ENCODE results near the gene ARSJ. TPM values are rescaled to one million over a fixed set of nuclear protein-coding genes. Genes with fewer than 3 reads are reported as not detected.

ARSJ gene
- total RNA-seq, 5 donors from 2014 or later (not counting 1 experiment from before 2014, with no cell fraction given) = 0.16 to 0.26 (median 0.20) TPM; not detected in 2

DNA sequence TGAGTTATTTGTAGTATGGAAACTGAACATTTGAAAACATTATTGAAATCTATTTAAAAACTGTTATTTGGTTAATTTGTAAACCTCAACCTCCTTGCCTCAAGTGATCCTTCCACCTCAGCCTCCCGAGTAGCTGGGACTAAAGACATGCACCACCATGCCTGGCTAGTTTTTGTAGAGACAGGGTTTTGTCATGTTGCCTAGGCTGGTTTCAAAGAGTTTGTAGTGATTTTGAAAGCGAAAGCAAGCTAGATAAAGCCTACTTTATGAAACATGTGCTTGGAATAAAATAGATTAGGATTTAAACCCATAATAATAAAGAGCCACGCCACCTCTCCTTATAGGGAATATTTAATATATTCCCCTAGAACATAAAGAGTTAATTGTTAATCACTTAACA lies 23.5 kb downstream of the ARSJ start:
- WGBS (ENCODE audit: insufficient coverage) = no CpG with 5 or more reads among the region's 3 CpGs
- no peaks in the 10 kb centered on the region for H3K9me3 Mint-ChIP-seq
- CTCF ChIA-PET = interaction anchor here in 1 of 2 donors (0.6 to 1.0 kb wide), 3 partner anchors 11 to 1631 kb away, joined by 4 to 6 read pairs (median 4); no protein-coding TSS in a partner anchor
- peaks cover 7 to 16% (median 10%) of the 10 kb centered on the region in 3 donors for H3K4me1 Mint-ChIP-seq
- H3K36me3 Mint-ChIP-seq = no peaks in the 10 kb centered on the region
- no peaks in the 10 kb centered on the region for H3K9me3 ChIP-seq
- DNase-seq (no peak), ATAC-seq (replicated peaks in 1 of 4) (no peak)
- POLR2A ChIA-PET = interaction anchor here in 1 of 2 donors (0.6 kb wide), 1 partner anchor 676 kb away, joined by 3 read pairs; no protein-coding TSS in a partner anchor
- H3K4me1 ChIP-seq (ENCODE audit: control insufficient read depth in 1 of 2, extremely low read depth in 1 of 2, insufficient read depth in 2 of 2, low read length in 2 of 2) = peaks cover 0 to 3% of the 10 kb centered on the region in 2 experiments
- H3K36me3 ChIP-seq (ENCODE audit: control insufficient read depth in 2 of 2, extremely low read depth in 1 of 2, insufficient read depth in 1 of 2, low read length in 1 of 2) = no peaks in the 10 kb centered on the region
- no peak overlapping the region for H3K27ac ChIP-seq (ENCODE audit: low read length)
- H3K4me3 ChIP-seq (ENCODE audit: control insufficient read depth in 1 of 2, extremely low read depth in 1 of 2, low read length in 1 of 2) = no peak overlapping the region
- no peak overlapping the region for H3K27ac Mint-ChIP-seq
- no peak overlapping the region for H3K4me3 Mint-ChIP-seq
- peaks cover 0 to 4% of the 10 kb centered on the region in 2 donors for H3K27me3 Mint-ChIP-seq
- no peaks in the 10 kb centered on the region for H3K27me3 ChIP-seq (replicated peaks in 1 of 2; ENCODE audit: control insufficient read depth in 2 of 2, extremely low read depth in 1 of 2, insufficient read depth in 2 of 2, low read length in 1 of 2)

DNA sequence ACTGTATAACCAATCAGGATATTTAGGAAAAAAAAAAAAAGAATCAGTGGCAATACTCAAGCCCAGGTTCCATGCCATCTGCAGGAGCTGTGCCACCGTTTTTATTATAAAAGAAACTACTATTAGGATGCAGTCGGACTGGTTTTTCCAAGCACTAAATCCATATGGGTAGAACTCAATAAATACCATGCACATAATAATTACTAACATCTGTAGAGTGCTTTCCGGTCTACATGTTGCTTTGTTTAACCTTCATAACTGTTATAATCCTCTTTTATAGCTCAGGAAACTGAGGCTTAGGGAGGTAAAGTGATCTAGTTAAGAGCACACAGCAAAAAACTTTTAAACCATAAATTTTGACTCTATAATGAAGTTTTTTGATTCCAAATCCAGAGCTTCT lies 24.0 kb downstream of the ARSJ start:
- ATAC-seq (replicated peaks in 1 of 4) = no peak
- H3K27me3 ChIP-seq (replicated peaks in 1 of 2; ENCODE audit: control insufficient read depth in 2 of 2, extremely low read depth in 1 of 2, insufficient read depth in 2 of 2, low read length in 1 of 2) = no peaks in the 10 kb centered on the region
- WGBS (ENCODE audit: insufficient coverage) = no CpG with 5 or more reads among the region's 3 CpGs

DNA sequence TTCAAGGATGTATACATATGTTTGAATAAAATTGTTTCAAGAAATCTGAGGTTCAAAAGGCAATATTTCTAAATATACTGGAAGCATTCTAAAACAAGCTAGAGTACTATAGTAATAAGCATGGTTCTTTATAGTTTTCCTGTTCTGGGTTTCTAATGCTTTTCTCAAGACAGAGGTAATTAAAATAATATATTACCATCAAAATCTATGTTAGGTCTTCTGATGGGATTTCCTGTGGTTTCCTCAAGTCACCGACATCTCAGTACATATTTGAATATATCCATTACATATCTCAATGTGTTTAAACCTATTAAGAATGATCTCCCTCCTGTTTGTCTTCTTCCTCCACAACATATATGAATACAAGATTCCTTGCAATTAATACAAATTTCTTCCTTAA lies 25.6 kb downstream of the ARSJ start:
- DNase-seq (no peak), ATAC-seq (replicated peaks in 1 of 4) (no peak)
- Mint-ChIP-seq H3K4me1 (peaks cover 7 to 13% (median 10%) of the 10 kb centered on the region in 3 donors), H3K27me3 (peaks cover 0 to 4% of the 10 kb centered on the region in 2 donors), H3K36me3 (no peaks in the 10 kb centered on the region), H3K4me3 (no peak overlapping the region), H3K9me3 (no peaks in the 10 kb centered on the region), H3K27ac (no peak overlapping the region)
- Histone ChIP-seq H3K36me3 (ENCODE audit: control insufficient read depth in 2 of 2, extremely low read depth in 1 of 2, insufficient read depth in 1 of 2, low read length in 1 of 2) (no peaks in the 10 kb centered on the region), H3K4me1 (ENCODE audit: control insufficient read depth in 1 of 2, extremely low read depth in 1 of 2, insufficient read depth in 2 of 2, low read length in 2 of 2) (peaks cover 0 to 3% of the 10 kb centered on the region in 2 experiments), H3K27me3 (replicated peaks in 1 of 2; ENCODE audit: control insufficient read depth in 2 of 2, extremely low read depth in 1 of 2, insufficient read depth in 2 of 2, low read length in 1 of 2) (no peaks in the 10 kb centered on the region), H3K9me3 (no peaks in the 10 kb centered on the region), H3K4me3 (ENCODE audit: control insufficient read depth in 1 of 2, extremely low read depth in 1 of 2, low read length in 1 of 2) (no peak overlapping the region), H3K27ac (ENCODE audit: low read length) (no peak overlapping the region)
- WGBS (ENCODE audit: insufficient coverage) = no CpG with 5 or more reads among the region's 1 CpG
- ChIA-PET POLR2A (no interaction called here), CTCF (interaction anchor here (0.7 to 4.5 kb wide), 3 partner anchors 117 to 1453 kb away, joined by 3 to 25 read pairs (median 3); no protein-coding TSS in a partner anchor)

More for the DNA sequence above, 24.0 kb downstream of the ARSJ start:
- Mint-ChIP-seq H3K4me3 (no peak overlapping the region), H3K27me3 (peaks cover 0 to 4% of the 10 kb centered on the region in 2 donors), H3K9me3 (no peaks in the 10 kb centered on the region), H3K4me1 (peaks cover 7 to 16% (median 10%) of the 10 kb centered on the region in 3 donors), H3K36me3 (no peaks in the 10 kb centered on the region), H3K27ac (no peak overlapping the region)
- H3K27ac ChIP-seq (ENCODE audit: low read length) = no peak overlapping the region
- no peaks in the 10 kb centered on the region for H3K36me3 ChIP-seq (ENCODE audit: control insufficient read depth in 2 of 2, extremely low read depth in 1 of 2, insufficient read depth in 1 of 2, low read length in 1 of 2)
- POLR2A ChIA-PET = no interaction called here
- H3K4me3 ChIP-seq (ENCODE audit: control insufficient read depth in 1 of 2, extremely low read depth in 1 of 2, low read length in 1 of 2) = no peak overlapping the region
- CTCF ChIA-PET = interaction anchor here (0.6 to 1.0 kb wide), 5 partner anchors 12 to 1630 kb away, joined by 4 to 6 read pairs (median 4); no protein-coding TSS in a partner anchor
- no peak for DNase-seq
- peaks cover 0 to 3% of the 10 kb centered on the region in 2 experiments for H3K4me1 ChIP-seq (ENCODE audit: control insufficient read depth in 1 of 2, extremely low read depth in 1 of 2, insufficient read depth in 2 of 2, low read length in 2 of 2)
- no peaks in the 10 kb centered on the region for H3K9me3 ChIP-seq

DNA sequence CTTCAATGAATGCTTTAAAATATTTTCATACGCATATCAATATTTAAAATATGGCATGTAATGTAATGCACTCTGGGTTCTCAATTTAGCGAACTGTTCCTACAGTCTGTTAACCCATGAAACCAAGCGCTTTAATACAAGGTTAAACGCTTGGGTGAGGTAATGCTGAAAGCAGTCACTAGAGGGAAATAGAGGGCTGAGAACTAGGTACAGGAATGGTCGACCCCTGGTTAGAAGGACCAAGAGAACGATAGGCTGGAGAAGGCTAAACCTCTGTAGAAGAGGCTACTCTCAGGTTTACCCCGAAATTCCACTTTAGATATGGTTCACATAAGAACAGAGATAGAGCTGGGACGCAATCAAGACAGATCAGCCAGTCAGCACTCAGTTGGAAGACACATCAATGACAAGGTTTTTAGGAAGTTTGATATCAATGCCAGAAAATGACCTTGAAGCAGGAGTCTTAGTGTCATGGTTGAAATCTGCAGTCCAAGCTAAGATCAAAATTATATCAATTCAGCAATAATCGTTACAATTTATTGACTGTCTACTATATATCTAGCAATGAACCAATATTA lies 26.9 kb downstream of the ARSJ start:
- ATAC-seq (replicated peaks in 1 of 4) (peak; percentile 45 to 71 (median 64)), DNase-seq (peak in 7 of 35 experiments; percentile 0 to 48 (median 3))
- Mint-ChIP-seq H3K9me3 (no peaks in the 10 kb centered on the region), H3K36me3 (no peaks in the 10 kb centered on the region), H3K4me3 (no peak overlapping the region), H3K4me1 (peaks cover 7 to 13% (median 10%) of the 10 kb centered on the region in 3 donors), H3K27me3 (peaks cover 0 to 4% of the 10 kb centered on the region in 2 donors), H3K27ac (no peak overlapping the region)
- POLR2A ChIA-PET = no interaction called here
- H3K9me3 ChIP-seq = no peaks in the 10 kb centered on the region
- no peaks in the 10 kb centered on the region for H3K36me3 ChIP-seq (ENCODE audit: control insufficient read depth in 2 of 2, extremely low read depth in 1 of 2, insufficient read depth in 1 of 2, low read length in 1 of 2)
- no peak overlapping the region for H3K27ac ChIP-seq (ENCODE audit: low read length)
- H3K4me3 ChIP-seq (ENCODE audit: control insufficient read depth in 1 of 2, extremely low read depth in 1 of 2, low read length in 1 of 2) = no peak overlapping the region
- peaks cover 0 to 3% of the 10 kb centered on the region in 2 experiments for H3K4me1 ChIP-seq (ENCODE audit: control insufficient read depth in 1 of 2, extremely low read depth in 1 of 2, insufficient read depth in 2 of 2, low read length in 2 of 2)
- CTCF ChIA-PET = interaction anchor here in 1 of 2 donors (1.3 to 4.5 kb wide), 2 partner anchors 119 to 125 kb away, joined by 3 to 25 read pairs; no protein-coding TSS in a partner anchor
- WGBS (ENCODE audit: insufficient coverage) = 22% methylated on average over 4 of the region's 9 CpGs
- H3K27me3 ChIP-seq (replicated peaks in 1 of 2; ENCODE audit: control insufficient read depth in 2 of 2, extremely low read depth in 1 of 2, insufficient read depth in 2 of 2, low read length in 1 of 2) = no peaks in the 10 kb centered on the region

DNA sequence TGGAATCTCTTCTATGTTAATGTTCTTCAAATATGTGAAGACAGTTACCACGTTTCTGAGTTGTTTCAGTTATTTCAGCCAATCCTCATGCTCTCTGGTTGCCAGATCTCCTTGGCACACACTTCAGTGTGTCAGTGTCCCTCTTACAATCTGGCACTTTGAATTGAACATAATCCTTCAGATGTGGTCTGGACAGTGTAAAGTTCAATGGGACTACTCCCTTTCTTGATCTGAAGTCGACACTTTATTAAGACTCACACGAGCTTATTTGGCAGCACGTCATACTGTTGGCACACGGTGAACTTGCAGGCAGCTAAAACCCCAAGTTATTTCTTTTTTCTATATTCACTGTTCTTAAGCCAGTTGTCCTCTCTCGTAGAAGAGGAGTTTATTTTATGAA lies 28.2 kb downstream of the ARSJ start:
- no peaks in the 10 kb centered on the region for H3K36me3 Mint-ChIP-seq
- Histone ChIP-seq H3K4me3 (ENCODE audit: control insufficient read depth in 1 of 2, extremely low read depth in 1 of 2, low read length in 1 of 2) (no peak overlapping the region), H3K4me1 (ENCODE audit: control insufficient read depth in 1 of 2, extremely low read depth in 1 of 2, insufficient read depth in 2 of 2, low read length in 2 of 2) (peaks cover 0 to 3% of the 10 kb centered on the region in 2 experiments), H3K27ac (ENCODE audit: low read length) (no peak overlapping the region), H3K27me3 (replicated peaks in 1 of 2; ENCODE audit: control insufficient read depth in 2 of 2, extremely low read depth in 1 of 2, insufficient read depth in 2 of 2, low read length in 1 of 2) (peaks cover 0 to 3% of the 10 kb centered on the region in 2 experiments), H3K36me3 (ENCODE audit: control insufficient read depth in 2 of 2, extremely low read depth in 1 of 2, insufficient read depth in 1 of 2, low read length in 1 of 2) (no peaks in the 10 kb centered on the region), H3K9me3 (no peaks in the 10 kb centered on the region)
- H3K27me3 Mint-ChIP-seq = peaks cover 0 to 4% of the 10 kb centered on the region in 2 donors
- H3K4me1 Mint-ChIP-seq = peaks cover 7 to 13% (median 10%) of the 10 kb centered on the region in 3 donors
- H3K4me3 Mint-ChIP-seq = no peak overlapping the region
- no peak overlapping the region for H3K27ac Mint-ChIP-seq
- POLR2A ChIA-PET = interaction anchor here in 1 of 2 donors (0.6 kb wide), 1 partner anchor 15 kb away, joined by 3 read pairs; no protein-coding TSS in a partner anchor
- ATAC-seq (replicated peaks in 1 of 4) = no peak
- WGBS (ENCODE audit: insufficient coverage) = 75% methylated on average over 2 of the region's 6 CpGs
- DNase-seq = no peak
- CTCF ChIA-PET = interaction anchor here (1.6 to 4.5 kb wide), 2 partner anchors 8 to 120 kb away, joined by 4 to 25 read pairs; no protein-coding TSS in a partner anchor
- H3K9me3 Mint-ChIP-seq = no peaks in the 10 kb centered on the region

DNA sequence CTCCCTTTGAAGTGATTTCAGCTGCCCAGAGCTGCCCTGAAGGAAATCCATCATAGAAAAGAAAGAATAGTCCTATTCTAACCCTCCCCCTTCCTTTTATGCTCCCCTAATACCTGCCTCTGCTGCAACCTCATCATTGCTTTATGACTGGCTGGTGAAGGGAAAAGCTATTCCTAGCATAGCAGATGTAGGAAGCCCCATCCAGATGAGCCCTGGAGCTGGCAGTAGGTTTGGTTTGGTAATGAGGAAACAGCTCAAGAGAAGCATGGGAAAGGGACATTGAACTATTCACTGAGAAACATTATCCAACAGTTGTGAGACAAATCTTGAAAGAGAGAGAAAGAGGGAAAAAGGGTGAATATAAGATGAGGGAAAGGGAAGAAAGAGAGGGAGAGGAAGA lies 29.2 kb downstream of the ARSJ start:
- Histone ChIP-seq H3K9me3 (no peaks in the 10 kb centered on the region), H3K27me3 (replicated peaks in 1 of 2; ENCODE audit: control insufficient read depth in 2 of 2, extremely low read depth in 1 of 2, insufficient read depth in 2 of 2, low read length in 1 of 2) (peaks cover 0 to 3% of the 10 kb centered on the region in 2 experiments), H3K4me3 (ENCODE audit: control insufficient read depth in 1 of 2, extremely low read depth in 1 of 2, low read length in 1 of 2) (no peak overlapping the region), H3K36me3 (ENCODE audit: control insufficient read depth in 2 of 2, extremely low read depth in 1 of 2, insufficient read depth in 1 of 2, low read length in 1 of 2) (no peaks in the 10 kb centered on the region), H3K4me1 (ENCODE audit: control insufficient read depth in 1 of 2, extremely low read depth in 1 of 2, insufficient read depth in 2 of 2, low read length in 2 of 2) (peaks cover 0 to 3% of the 10 kb centered on the region in 2 experiments), H3K27ac (ENCODE audit: low read length) (no peak overlapping the region)
- ATAC-seq (replicated peaks in 1 of 4) (no peak), DNase-seq (no peak)
- ChIA-PET POLR2A (no interaction called here), CTCF (interaction anchor here (0.6 to 4.5 kb wide), 5 partner anchors 9 to 957 kb away, joined by 3 to 25 read pairs (median 4); no protein-coding TSS in a partner anchor)
- Mint-ChIP-seq H3K4me1 (peaks cover 7 to 13% (median 10%) of the 10 kb centered on the region in 3 donors), H3K27me3 (peaks cover 0 to 4% of the 10 kb centered on the region in 2 donors), H3K9me3 (no peaks in the 10 kb centered on the region), H3K36me3 (no peaks in the 10 kb centered on the region), H3K4me3 (no peak overlapping the region), H3K27ac (no peak overlapping the region)

Data from T-cell (primary cell).